Sciatic nerve (tissue), 2 donors: ENCODE data around the gene MPG. TPM values are rescaled to one million over a fixed set of nuclear protein-coding genes. Genes with fewer than 3 reads are reported as not detected.

ENCODE experiments used
- ATAC-seq: fragments of 200-7000 bp; cut with Tn5 transposase; one replicate; pipeline ENCODE4 v1.9.1; 2020; ENCODE audit warnings: mild to moderate bottlenecking, moderate library complexity
- DNase-seq: peaks from one replicate; pipeline ENCODE4 v3.0.0-alpha.2; 2020; ENCODE audit warnings: low spot score
- intact Hi-C: fragments of 100-400 bp; cut with DNase I; formaldehyde crosslinking; loops from one replicate; pipeline ENCODE4 v1.14.2; 2022
- total RNA-seq: library from RNA; stranded (reverse); fragmentation: NEBNext Ultra II Directional; extraction: Animal tissue kit (Norgen Biotek cat#: 25700); gene quantifications from one replicate; pipeline ENCODE4 v1.2.1, GENCODE V29; 2021
- donor health status: DM: no; HTN: no; CAD: no.
- donor health status: DM: no; HTN: no; CAD: no.

Gene MPG
- total RNA-seq, 1 donor from 2014 or later = 35.0 TPM

DNA sequence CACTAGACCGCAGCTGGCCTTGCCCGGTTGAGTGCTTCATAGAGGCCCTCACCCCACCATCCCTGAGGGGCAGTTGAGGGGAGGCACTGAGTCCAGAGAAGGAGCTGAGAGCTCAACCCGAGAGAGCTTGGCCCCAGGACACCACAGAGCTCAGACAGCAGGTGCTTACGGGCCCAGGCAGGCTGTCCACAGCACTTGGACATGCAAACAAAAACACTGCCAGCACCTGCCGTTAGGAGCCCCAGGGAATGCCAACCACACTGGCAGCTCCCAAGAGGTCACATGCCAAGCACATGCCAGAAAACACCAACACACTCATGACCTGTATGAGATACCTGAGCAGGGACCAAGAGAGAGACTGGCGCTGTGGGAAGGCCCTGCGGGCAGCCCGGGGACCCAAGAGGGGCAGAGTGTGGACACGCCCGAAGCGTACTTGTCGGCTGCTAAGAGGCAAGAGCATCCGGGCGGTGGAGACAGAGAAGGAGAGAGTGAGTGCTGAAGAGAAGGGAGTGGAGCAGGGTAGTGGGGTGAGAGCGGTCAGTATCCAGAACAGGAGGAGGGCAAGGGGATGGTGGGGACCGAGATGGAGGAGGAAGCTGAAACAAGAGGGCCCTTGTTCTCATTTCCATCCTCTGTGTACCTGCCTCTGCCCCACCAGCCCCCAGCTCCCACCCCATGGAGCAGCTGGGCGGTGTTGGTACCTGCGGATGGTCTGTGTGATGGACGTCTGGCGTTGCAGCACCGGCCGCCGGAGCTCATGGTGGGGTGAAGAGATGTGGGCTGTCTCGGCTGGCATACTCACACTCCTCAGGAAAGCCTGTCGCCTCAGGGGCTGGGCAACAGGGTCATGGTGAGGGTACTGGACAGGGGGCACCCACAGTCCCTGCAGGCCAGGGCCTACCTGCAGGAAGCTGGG, 13.8 kb upstream of the MPG start:
- intact Hi-C loops = loop anchor here (2.0 kb wide), 1 partner anchor 33 kb away; no protein-coding TSS in a partner anchor
- no peak for ATAC-seq
- DNase-seq = no peak

DNA sequence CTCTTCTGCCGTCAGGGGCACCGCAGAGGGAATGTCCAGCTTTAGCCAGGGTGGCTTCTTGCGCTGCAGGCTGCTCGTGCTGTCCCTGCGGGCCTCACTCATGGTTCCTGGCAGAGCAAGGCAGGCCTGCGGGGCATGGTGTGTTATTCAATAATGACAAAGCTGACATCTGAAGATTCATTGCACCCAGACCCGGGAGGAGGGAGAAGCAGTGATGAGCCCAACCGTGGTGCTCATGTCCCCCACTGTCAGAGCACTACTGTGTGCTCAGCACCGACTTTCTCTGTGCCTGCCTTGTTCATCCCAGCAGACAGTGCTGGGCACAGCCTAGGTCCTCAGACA, 13.1 kb upstream of the MPG start:
- ATAC-seq (no peak), DNase-seq (no peak)
- intact Hi-C loops = loop anchor here (2.0 kb wide), 1 partner anchor 32 kb away; no protein-coding TSS in a partner anchor

DNA sequence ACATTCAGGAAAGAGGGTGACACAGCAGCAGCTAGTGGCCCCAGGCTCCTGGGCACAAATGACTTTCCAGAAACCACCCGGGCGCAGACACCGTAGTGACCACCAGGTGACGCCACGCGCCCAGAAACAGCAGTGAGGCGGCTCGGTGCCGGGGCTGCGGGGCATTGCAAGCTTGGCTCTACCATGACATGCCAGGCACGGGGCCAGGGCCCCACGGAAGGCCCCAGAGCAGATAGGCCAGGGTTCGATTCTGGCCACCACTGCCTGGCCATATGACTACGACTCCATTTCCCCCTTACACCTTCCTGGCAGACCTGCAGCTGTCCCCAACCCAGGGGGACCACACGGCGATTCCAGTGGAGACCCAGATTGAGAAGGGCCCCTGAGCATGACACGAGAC, 12.3 kb upstream of the MPG start:
- peak; percentile 69 for ATAC-seq
- intact Hi-C loops = loop anchor here (2.0 kb wide), 1 partner anchor 31 kb away; no protein-coding TSS in a partner anchor
- peak; percentile 91 for DNase-seq

DNA sequence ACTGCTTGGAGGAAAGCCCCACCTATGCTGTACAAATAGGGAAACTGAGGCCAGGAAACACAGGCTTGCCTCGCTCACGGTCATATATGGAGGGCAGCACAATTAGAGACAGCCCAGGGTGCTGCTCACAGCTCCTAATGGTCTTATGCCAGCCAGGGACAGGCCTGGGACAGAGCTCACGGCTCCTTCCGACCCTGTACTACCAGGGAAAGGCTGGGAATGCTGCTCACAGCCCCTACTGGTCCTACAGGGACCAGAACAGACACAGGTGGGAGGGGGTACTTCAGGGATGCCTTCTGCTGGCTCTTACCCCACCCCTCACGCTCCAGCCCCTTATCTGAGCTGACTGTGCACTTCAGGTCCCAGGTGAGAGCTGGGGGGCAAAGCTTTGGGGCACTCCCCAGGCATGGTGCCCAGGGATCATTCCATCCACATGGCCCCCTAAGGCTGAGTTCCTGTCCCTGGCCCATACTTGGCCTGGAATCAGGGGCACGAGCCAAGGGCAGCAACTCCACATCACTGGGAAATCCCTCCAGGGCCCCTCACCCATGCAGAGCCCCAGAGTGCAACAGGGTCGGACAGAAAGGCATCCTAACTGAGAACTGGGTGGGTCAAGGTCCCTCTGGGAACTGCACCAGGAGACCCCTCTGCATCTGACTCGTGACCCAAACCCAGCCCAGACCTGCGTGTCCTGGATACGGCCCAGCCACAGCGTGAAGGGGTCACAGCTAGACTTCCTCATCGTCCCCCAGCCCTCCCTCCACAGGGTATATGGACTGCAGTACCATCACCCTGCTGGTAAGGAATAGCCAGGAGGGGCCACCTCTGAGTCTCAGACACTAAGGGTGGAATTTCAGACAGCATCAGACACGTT, 11.5 kb upstream of the MPG start:
- ATAC-seq = no peak
- no peak for DNase-seq
- intact Hi-C loops = no loop called here

DNA sequence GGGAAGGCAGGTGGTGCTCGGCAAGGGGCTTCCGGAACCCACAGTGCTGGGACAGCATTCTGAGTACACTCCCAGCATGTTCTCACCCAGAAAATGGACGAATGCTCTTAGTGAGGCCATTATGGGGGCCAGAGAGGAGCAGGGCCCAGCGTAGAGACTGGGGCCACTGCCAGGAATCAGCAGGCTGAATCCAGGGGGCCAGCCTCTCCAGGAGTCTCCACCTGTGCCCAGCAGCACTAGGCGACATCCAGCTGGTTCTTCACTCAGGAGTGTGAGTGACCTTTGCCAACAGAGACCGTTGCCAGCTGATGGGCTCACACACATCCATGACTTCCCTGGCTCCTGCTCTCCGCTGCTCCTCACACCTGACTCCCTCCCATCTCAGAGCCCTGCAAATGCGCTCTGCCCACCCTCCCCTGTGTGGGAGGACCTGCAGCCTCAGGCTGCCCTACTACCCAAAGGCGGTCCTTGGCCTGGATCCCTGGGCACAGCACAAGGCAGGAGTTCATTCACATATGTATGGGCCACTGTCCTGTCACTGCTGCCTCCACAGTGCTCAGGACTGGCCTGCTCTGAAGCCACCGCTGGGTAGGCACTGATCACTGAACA, 10.7 kb upstream of the MPG start:
- DNase-seq (no peak), ATAC-seq (peak; percentile 3)
- intact Hi-C loops = no loop called here

DNA sequence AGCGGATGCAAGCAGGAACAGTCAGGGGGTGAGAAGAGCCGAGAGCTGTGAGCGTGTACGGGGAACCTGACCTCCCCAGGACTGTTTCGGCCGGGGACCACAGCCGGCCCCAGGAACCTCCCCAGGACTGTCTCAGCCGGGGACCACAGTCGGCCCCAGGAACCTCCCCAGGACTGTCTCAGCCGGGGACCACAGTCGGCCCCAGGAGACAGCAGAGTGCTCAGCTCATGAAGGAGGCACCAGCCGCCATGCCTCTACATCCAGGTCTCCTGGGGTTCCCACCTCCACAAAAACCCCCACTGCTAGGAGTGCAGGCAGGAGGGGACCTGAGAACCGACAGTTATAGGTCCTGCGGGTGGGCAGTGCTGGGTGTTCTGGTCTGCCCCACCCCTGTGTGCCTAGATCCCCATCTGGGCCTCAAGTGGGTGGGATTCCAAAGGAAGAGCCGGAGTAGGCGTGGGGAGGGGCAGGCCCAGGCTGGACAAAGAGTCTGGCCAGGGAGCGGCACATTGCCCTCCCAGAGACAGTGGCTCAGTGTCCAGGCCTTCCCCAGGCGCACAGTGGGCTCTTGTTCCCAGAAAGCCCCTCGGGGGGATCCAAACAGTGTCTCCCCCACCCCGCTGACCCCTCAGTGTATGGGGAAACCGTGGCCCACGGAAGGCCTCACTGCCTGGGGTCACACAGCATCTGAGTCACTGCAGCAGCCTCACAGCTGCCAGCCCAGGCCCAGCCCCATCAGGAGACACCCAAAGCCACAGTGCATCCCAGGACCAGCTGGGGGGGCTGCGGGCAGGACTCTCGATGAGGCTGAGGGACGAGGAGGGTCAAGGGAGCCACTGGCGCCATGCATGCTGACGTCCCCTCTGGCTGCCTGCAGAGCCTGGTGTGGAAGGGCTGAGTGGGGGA, 9.9 kb upstream of the MPG start:
- DNase-seq = no peak
- ATAC-seq = peak; percentile 58

DNA sequence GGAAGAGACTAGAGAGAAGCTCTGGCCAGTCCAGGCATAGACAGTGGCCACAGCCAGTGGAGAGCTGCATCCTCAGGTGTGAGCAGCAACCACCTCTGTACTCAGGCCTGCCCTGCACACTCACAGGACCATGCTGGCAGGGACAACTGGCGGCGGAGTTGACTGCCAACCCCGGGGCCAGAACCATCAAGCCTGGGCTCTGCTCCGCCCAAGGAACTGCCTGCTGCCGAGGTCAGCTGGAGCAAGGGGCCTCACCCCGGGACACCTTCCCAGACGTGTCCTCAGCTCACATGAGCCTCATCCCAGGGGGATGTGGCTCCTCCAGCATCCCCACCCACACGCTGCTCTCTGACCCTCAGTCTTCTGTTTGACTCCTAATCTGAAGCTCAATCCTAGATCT, 8.8 kb upstream of the MPG start:
- ATAC-seq = no peak
- intact Hi-C loops = no loop called here
- DNase-seq = no peak

More for the DNA sequence above, 9.9 kb upstream of the MPG start:
- intact Hi-C loops = no loop called here

DNA sequence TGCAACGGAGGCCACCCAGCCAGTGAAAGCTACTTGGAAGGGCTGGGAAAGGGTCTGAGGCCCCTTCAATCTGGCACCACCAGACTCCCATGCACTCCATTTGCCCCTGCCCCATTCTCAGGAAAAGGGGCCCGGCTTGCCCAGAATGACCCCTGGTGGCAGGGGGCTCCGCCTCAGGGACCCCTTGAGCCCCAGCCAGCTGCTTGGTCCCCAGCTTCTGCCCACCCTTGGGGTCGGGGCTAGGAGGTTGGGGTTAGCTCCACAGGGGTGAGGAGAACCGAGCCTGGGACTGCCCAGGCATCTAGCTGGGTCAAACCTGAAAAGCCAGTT, 6.8 kb upstream of the MPG start:
- intact Hi-C loops = no loop called here
- DNase-seq = no peak
- no peak for ATAC-seq

DNA sequence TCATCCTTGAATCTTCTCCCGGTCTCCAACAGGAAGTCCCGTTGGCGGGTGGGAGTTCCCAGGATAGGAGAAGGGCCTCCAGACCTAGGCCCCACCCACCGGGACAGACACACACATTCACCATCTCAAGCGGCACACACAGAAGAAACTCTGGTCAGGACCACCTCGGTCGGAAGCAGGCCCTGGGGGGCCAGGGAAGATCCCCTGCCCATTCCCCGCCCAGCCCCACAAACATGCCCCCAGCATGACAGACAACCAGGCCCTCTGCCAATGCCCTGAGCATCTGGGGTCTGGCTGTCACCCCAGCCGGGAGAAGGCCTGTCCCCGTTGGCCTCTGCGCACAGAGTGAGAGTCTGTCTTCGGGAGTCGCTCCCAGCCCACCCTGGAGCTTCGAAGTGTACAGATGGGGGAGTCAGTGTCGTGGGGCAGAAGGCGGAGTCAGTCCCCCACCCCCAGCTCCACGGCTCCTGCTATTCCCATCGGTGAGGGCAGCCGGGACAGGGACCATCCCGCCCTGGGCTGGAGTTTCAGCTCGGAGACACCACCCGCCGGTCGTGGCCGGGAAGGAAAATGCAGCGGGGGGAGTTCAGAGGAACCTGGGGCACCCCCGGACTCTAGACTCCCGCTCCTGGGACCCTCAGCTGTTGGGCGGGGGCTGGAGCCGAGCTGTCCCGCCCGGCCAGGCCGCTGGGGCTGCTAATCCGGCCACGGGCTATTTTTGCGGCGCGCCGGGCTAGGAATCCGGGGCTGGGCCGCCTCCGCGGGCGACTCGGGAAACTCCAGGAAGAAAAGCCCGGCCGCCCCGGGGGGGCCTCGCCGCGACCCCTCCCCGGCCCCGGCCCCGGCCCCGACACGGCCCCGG, 6.3 kb upstream of the MPG start:
- peak; percentile 36 for ATAC-seq
- intact Hi-C loops = no loop called here
- peak; percentile 87 for DNase-seq

DNA sequence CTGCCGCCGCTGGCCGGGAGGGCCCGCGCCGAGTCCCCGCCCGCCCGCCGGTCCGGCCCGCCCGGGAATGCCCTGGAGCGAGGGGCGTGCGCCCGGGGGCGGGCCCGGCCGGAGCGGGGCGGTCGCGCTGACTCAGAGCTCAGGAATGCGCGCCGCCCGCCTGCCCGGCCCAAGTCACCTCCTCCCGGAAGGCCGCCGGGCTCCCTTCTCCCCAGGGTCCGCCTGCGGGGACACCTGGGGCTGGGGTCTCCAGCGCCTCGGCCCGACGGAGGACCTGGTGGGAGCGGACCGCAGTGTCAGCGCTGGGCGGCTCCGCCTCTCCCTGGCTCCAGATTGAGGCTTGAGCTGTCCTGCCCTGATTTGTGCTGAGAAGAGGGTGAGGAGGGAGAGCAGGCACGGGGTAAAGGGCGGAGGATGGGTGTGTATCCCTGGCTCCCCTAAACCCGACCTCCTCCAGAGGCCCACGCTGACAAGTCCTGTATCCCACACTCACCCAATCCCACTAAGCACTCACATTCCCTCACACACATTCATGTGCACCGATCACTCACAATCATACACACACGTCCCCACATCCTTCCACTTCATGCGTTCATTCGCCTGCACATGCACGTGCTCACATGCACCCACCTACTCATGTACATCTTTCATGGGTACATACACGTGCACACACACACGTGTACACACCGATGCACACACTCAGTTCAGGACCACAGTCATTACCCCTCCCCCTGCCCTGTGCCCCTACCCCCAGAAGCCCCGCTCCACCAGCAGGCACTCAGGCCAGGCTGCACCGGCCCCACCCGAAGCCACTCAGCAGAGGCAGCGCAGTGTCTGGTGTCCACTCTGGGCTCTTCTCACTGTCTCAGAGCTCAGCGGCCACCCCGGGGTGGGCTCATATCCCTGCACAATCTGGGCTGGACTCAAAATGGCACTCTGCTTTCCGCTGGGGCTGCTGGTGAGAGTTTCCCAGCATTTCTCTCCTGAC, 5.2 kb upstream of the MPG start, which contains the start of gene RHBDF1:
Gene RHBDF1 (minus strand): TSS at position 71 of the 988 bp plus-strand sequence. CDS start 7,616 bp downstream, outside the sequence.
- DNase-seq (no peak), ATAC-seq (peak; percentile 21)
- intact Hi-C loops = no loop called here

DNA sequence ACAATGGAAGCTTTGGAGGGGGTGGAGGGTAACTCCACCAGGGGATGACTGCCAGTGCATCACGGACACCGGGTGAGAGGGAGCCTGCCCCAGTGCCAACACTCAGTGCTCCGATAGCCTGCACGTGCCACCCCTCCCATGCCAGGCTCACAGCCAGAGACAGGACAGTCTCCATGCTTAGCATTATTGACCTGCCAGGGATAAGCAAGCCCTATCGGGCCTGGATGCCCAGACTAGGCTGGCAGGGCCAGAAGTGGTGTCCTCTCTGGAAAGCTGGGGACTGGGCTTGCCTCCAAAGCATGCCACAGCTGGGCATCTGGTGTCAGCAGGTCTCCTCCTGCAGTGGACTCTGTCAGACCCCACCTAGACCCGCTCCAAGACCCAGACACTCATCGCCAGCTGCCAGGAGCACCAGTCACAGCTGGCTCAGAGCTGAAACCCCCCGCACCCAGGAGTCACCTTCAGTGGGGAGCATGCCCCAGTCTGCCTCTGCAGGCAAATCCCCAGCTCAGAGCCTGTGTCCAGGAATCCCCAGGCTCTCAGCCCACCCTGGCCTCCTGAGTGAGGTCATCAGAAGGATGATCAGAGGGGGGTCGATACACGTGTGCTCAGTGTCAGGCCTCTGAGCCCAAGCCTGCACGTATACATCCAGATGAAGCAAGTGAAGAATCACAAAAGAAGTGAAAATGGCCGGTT, 3.8 kb upstream of the MPG start:
- DNase-seq (no peak), ATAC-seq (no peak)
- intact Hi-C loops = no loop called here

DNA sequence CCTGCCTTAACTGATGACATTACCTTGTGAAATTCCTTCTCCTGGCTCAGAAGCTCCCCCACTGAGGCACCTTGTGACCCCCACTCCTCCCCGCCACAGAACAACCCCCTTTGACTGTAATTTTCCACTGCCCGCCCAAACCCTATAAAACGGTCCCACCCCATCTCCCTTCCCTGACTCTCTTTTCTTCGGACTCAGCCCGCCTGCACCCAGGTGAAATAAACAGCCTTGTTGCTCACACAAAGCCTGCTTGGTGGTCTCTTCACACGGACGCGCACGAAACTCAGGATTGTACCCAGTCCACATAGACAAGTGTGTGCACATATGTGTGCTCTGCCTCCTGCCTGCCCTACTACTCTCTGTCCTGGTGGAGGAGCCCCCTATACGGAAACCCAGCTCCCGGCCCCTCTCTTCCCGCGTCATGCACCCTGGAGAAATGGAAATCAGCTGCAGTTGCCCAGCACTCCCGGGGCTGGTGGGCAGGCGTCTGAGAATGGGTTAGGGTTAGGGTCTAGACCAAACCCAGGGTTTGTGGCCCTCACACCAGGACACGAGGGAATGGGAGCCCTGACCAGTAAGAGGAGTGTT, 3.2 kb upstream of the MPG start:
- ATAC-seq = no peak
- intact Hi-C loops = no loop called here
- no peak for DNase-seq

DNA sequence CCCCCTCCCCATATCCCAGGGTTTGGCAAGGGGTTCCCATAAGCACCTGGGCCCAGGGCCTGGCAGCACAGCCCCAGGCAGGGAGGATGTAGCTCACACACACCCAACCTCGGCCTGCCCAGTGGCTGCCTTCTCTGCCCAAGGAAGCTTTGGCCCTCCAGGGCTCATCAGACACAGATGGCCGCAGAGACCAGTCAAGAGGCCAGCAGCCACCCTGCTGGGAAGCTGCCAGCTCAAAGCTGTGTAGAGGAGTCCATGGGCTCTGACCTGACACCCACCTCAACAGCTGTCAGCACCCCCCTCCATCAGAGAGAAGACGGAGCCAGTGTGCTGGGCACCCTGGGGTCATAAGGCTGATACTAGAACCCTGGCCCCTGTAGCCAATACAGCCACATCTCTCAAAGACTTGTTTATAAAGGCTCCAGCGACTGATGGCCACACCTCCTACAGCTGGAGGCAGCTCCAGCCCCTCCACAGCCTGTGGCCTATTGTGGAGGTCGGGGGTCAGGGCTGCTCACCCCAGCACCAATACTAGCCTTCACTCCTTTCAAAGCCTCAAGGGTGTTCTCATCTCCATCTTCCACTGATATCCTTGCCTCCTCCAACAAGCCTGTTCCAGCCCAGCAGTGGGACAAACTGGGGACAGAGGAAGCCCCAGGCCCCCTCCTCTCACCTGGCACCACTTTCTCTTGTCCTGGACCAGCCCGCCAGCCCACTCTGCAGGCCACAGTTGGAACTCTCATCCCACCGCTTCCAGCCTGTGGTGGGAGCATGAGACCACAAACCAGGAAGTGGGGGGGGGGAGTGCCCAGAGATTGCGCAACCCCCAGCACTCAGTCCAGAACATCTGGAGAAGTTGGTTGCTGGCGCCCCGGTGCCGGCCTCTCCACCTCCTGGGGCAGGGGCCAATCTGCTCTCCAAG, 2.2 kb upstream of the MPG start:
- DNase-seq = peak; percentile 90
- intact Hi-C loops = no loop called here
- ATAC-seq = peak; percentile 80

DNA sequence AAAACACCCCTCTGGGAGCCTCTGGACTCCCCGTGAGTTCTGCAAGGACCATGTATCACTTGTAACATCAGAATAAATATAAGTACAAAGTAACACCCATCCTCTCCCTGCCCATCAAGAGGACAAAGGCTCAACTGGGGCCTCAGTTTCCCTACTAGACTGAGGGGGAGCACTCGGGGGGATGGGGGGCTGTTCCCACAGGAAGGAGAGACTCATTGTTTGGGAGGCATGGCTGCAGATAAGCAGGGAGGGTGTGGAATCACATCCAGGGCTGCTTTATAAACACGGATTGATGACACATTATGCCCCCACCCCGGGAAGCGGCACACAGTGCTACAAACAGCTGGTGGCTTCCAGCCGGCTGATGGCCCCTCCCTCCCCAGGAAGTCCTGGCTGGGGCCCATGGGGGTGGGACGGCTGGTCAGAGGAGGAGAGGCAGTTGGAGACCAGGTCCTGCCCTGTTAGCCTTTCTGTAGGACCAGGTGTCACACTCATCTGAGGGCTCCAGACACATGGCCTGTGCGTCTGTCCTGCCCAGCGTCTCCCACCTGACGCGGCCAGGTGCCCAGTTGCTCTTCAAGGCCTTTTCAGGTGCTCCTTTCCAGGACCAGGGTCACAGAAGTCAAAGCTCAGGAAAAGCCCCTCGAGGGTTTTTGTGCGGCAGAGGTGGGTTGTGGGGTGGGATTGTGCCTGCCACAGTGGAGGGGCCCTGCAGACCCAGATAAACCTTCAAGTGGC, 1.3 kb upstream of the MPG start:
- DNase-seq (peak; percentile 86), ATAC-seq (peak; percentile 71)
- intact Hi-C loops = no loop called here
